Measurements from ENCODE around the gene RAB43.
"Not testable (repeated sequence)": the region's sequence is repeated elsewhere in the genome, so short reads cannot be mapped to it uniquely, and the experiment has no call there.

The RAB43 gene

GRCh38 chr3:129106320-129106719, 15.3 kb downstream of the RAB43 start:
- Histone ChIP-seq H3K36me3 (ENCODE audit: control insufficient read depth in 1 of 2, insufficient read depth in 2 of 2, low read length in 2 of 2) (peaks cover 5 to 10% of the 10 kb centered on the region in 2 donors), H3K9me3 (ENCODE audit: control insufficient read depth in 1 of 2, low read length in 2 of 2) (no peaks in the 10 kb centered on the region), H3K27me3 (ENCODE audit: low read depth, low read length) (no peaks in the 10 kb centered on the region), H3K4me3 (ENCODE audit: low read depth in 1 of 2, low read length in 2 of 2) (no peak overlapping the region), H3K4me1 (ENCODE audit: control insufficient read depth in 1 of 2, insufficient read depth in 2 of 2, low read length in 2 of 2) (no peaks in the 10 kb centered on the region), H3K27ac (ENCODE audit: low read length) (no peak overlapping the region)

GRCh38 chr3:129105862-129106261, 15.7 kb downstream of the RAB43 start:
- Histone ChIP-seq H3K4me1 (ENCODE audit: control insufficient read depth in 1 of 2, insufficient read depth in 2 of 2, low read length in 2 of 2) (no peaks in the 10 kb centered on the region), H3K36me3 (ENCODE audit: control insufficient read depth in 1 of 2, insufficient read depth in 2 of 2, low read length in 2 of 2) (peaks cover 5 to 10% of the 10 kb centered on the region in 2 donors), H3K27ac (ENCODE audit: low read length) (no peak overlapping the region), H3K27me3 (ENCODE audit: low read depth, low read length) (no peaks in the 10 kb centered on the region), H3K9me3 (ENCODE audit: control insufficient read depth in 1 of 2, low read length in 2 of 2) (no peaks in the 10 kb centered on the region), H3K4me3 (ENCODE audit: low read depth in 1 of 2, low read length in 2 of 2) (no peak overlapping the region)

- Histone ChIP-seq H3K36me3 (ENCODE audit: control insufficient read depth in 1 of 2, insufficient read depth in 2 of 2, low read length in 2 of 2) (peaks cover 5 to 10% of the 10 kb centered on the region in 2 donors), H3K4me1 (ENCODE audit: control insufficient read depth in 1 of 2, insufficient read depth in 2 of 2, low read length in 2 of 2) (no peaks in the 10 kb centered on the region), H3K4me3 (ENCODE audit: low read depth in 1 of 2, low read length in 2 of 2) (no peak overlapping the region), H3K27ac (ENCODE audit: low read length) (no peak overlapping the region), H3K9me3 (ENCODE audit: control insufficient read depth in 1 of 2, low read length in 2 of 2) (no peaks in the 10 kb centered on the region), H3K27me3 (ENCODE audit: low read depth, low read length) (no peaks in the 10 kb centered on the region)
Observed at GRCh38 chr3:129104498-129105079, 17.0 kb downstream of the RAB43 start.

- Histone ChIP-seq H3K36me3 (ENCODE audit: control insufficient read depth in 1 of 2, insufficient read depth in 2 of 2, low read length in 2 of 2) (peaks cover 5 to 10% of the 10 kb centered on the region in 2 donors), H3K27me3 (ENCODE audit: low read depth, low read length) (no peaks in the 10 kb centered on the region), H3K27ac (ENCODE audit: low read length) (no peak overlapping the region), H3K4me3 (ENCODE audit: low read depth in 1 of 2, low read length in 2 of 2) (no peak overlapping the region), H3K4me1 (ENCODE audit: control insufficient read depth in 1 of 2, insufficient read depth in 2 of 2, low read length in 2 of 2) (no peaks in the 10 kb centered on the region), H3K9me3 (ENCODE audit: control insufficient read depth in 1 of 2, low read length in 2 of 2) (no peaks in the 10 kb centered on the region)
Observed at GRCh38 chr3:129104051-129104450, 17.6 kb downstream of the RAB43 start.

DNA sequence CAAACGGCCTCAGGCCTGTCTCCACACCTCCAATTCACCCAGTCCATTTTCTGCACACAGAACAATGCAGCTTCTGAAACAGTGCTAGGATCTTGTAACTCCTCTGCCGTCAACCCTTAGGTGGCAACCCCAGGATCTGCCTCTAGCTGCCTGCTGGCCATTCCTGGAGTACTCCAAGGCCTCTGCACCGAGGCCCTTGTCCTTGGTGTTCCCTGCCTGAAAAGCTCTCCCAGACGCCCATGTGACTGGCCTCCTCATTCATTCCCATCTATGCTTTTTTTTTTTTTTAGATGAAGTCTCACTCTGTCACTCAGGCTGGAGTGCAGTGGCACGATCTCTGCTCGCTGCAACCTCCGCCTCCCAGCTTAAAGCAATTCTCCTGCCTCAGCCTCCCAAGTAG, 18.3 kb downstream of the RAB43 start:
- Histone ChIP-seq H3K9me3 (ENCODE audit: control insufficient read depth in 1 of 2, low read length in 2 of 2) (no peaks in the 10 kb centered on the region), H3K36me3 (ENCODE audit: control insufficient read depth in 1 of 2, insufficient read depth in 2 of 2, low read length in 2 of 2) (peaks cover 5 to 8% of the 10 kb centered on the region in 2 donors), H3K27ac (ENCODE audit: low read length) (no peak overlapping the region), H3K4me3 (ENCODE audit: low read depth in 1 of 2, low read length in 2 of 2) (no peak overlapping the region), H3K4me1 (ENCODE audit: control insufficient read depth in 1 of 2, insufficient read depth in 2 of 2, low read length in 2 of 2) (no peaks in the 10 kb centered on the region), H3K27me3 (ENCODE audit: low read depth, low read length) (no peaks in the 10 kb centered on the region)

- peaks cover under 1 to 2% of the 10 kb centered on the region in 2 donors for H3K36me3 ChIP-seq (ENCODE audit: control insufficient read depth in 1 of 2, insufficient read depth in 2 of 2, low read length in 2 of 2)
- H3K4me1 ChIP-seq (ENCODE audit: control insufficient read depth in 1 of 2, insufficient read depth in 2 of 2, low read length in 2 of 2), result no peaks in the 10 kb centered on the region
- no peaks in the 10 kb centered on the region for H3K27me3 ChIP-seq (ENCODE audit: low read depth, low read length)
- no peaks in the 10 kb centered on the region for H3K9me3 ChIP-seq (ENCODE audit: control insufficient read depth in 1 of 2, low read length in 2 of 2)
- H3K4me3 ChIP-seq (ENCODE audit: low read depth in 1 of 2, low read length in 2 of 2), result no peak overlapping the region
- no peak overlapping the region for H3K27ac ChIP-seq (ENCODE audit: low read length)
Observed at GRCh38 chr3:129101370-129102138, 20.1 kb downstream of the RAB43 start.

DNA sequence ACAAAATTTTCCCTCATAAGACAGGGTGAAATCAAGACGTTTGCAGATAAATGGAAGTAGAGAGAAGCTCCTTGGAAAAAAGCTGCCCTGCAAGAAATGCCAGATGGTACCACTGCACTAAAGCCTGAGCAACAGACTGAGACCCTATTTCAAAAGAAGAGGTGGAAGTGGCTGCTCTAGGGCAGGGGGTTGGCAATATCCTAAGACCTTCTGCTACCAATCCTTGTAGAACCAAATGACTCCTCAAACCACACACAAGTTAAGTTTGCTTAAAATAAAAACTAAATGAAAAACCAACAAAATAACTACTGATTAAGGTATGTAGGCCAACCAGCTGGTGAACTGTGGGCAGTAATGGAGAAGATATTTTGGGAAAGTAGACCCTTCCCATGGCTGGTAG, 21.3 kb downstream of the RAB43 start:
- Histone ChIP-seq H3K27ac (ENCODE audit: low read length) (no peak overlapping the region), H3K36me3 (ENCODE audit: control insufficient read depth in 1 of 2, insufficient read depth in 2 of 2, low read length in 2 of 2) (peaks cover 0 to 4% of the 10 kb centered on the region in 2 donors), H3K9me3 (ENCODE audit: control insufficient read depth in 1 of 2, low read length in 2 of 2) (no peaks in the 10 kb centered on the region), H3K4me3 (ENCODE audit: low read depth in 1 of 2, low read length in 2 of 2) (no peak overlapping the region), H3K4me1 (ENCODE audit: control insufficient read depth in 1 of 2, insufficient read depth in 2 of 2, low read length in 2 of 2) (no peaks in the 10 kb centered on the region), H3K27me3 (ENCODE audit: low read depth, low read length) (no peaks in the 10 kb centered on the region)

GRCh38 chr3:129095285-129095684, 26.3 kb downstream of the RAB43 start:
- Histone ChIP-seq H3K27me3 (ENCODE audit: low read depth, low read length) (no peaks in the 10 kb centered on the region), H3K9me3 (ENCODE audit: control insufficient read depth in 1 of 2, low read length in 2 of 2) (no peaks in the 10 kb centered on the region), H3K4me3 (ENCODE audit: low read depth in 1 of 2, low read length in 2 of 2) (no peak overlapping the region), H3K36me3 (ENCODE audit: control insufficient read depth in 1 of 2, insufficient read depth in 2 of 2, low read length in 2 of 2) (peaks cover 5 to 22% of the 10 kb centered on the region in 2 donors), H3K4me1 (ENCODE audit: control insufficient read depth in 1 of 2, insufficient read depth in 2 of 2, low read length in 2 of 2) (no peaks in the 10 kb centered on the region), H3K27ac (ENCODE audit: low read length) (no peak overlapping the region)

- not testable (repeated sequence) for H3K27ac ChIP-seq (ENCODE audit: low read length); H3K9me3 ChIP-seq (ENCODE audit: control insufficient read depth in 1 of 2, low read length in 2 of 2); H3K4me1 ChIP-seq (ENCODE audit: control insufficient read depth in 1 of 2, insufficient read depth in 2 of 2, low read length in 2 of 2)
Observed at GRCh38 chr3:129088312-129088711, 33.3 kb downstream of the RAB43 start.

DNA sequence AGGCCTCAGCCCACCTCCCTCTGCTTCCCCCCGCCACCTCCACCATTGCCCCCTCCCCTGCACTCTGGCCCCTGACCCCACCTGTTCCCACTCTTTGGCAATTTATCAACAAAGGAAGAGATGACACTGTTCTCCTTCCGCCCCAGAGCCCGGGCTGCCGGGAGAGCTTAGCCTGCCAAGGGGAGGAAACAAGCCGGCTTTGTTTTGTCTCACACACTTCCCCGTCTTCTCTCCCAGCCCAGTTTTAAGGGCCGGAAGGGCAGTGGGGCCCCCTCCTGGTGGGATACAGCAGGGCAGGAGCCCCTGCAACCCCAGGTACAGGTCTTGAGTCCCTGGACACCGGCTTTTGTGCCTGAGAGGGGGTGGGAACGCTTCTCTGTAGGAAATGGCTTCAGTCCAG, 33.7 kb downstream of the RAB43 start:
- not testable (repeated sequence) for H3K27me3 ChIP-seq (ENCODE audit: low read depth, low read length)

More at GRCh38 chr3:129088312-129088711, 33.3 kb downstream of the RAB43 start:
- not testable (repeated sequence) for H3K36me3 ChIP-seq (ENCODE audit: control insufficient read depth in 1 of 2, insufficient read depth in 2 of 2, low read length in 2 of 2); H3K4me3 ChIP-seq (ENCODE audit: low read depth in 1 of 2, low read length in 2 of 2); H3K27me3 ChIP-seq (ENCODE audit: low read depth, low read length)

GRCh38 chr3:129087138-129087702, 34.4 kb downstream of the RAB43 start:
- Histone ChIP-seq H3K9me3 (ENCODE audit: control insufficient read depth in 1 of 2, low read length in 2 of 2) (no peaks in the 10 kb centered on the region), H3K4me3 (ENCODE audit: low read depth in 1 of 2, low read length in 2 of 2) (peak overlapping the region in 1 of 2 donors; percentile 28), H3K27me3 (ENCODE audit: low read depth, low read length) (no peaks in the 10 kb centered on the region), H3K27ac (ENCODE audit: low read length) (peak overlapping the region; percentile 18), H3K36me3 (ENCODE audit: control insufficient read depth in 1 of 2, insufficient read depth in 2 of 2, low read length in 2 of 2) (peaks cover 0 to 6% of the 10 kb centered on the region in 2 donors), H3K4me1 (ENCODE audit: control insufficient read depth in 1 of 2, insufficient read depth in 2 of 2, low read length in 2 of 2) (peaks cover 0 to 9% of the 10 kb centered on the region in 2 donors)

More for the DNA sequence above, 33.7 kb downstream of the RAB43 start:
- not testable (repeated sequence) for H3K4me1 ChIP-seq (ENCODE audit: control insufficient read depth in 1 of 2, insufficient read depth in 2 of 2, low read length in 2 of 2); H3K36me3 ChIP-seq (ENCODE audit: control insufficient read depth in 1 of 2, insufficient read depth in 2 of 2, low read length in 2 of 2); H3K27ac ChIP-seq (ENCODE audit: low read length); H3K9me3 ChIP-seq (ENCODE audit: control insufficient read depth in 1 of 2, low read length in 2 of 2); H3K4me3 ChIP-seq (ENCODE audit: low read depth in 1 of 2, low read length in 2 of 2)

Data from muscle layer of duodenum (tissue), 2 donors.